Jurkat, Clone E6-1 (cell line): ENCODE data around the gene TMEM30A.

Source experiments
- DNase-seq: peaks from one replicate; pipeline ENCODE4 v3.0.0-alpha.2; 2011; ENCODE audit warnings: low read depth, low spot score
- H3K4me3 ChIP-seq: 2 replicates; pipeline ENCODE4 v1.5.1; 2011; ENCODE audit warnings: mild to moderate bottlenecking, low read length, control low read depth, moderate library complexity

The TMEM30A gene

GRCh38 chr6:75205776-75206575, 78.6 kb downstream of the TMEM30A start, which contains the start of gene COL12A1:
COL12A1 (minus strand) TSS chr6:75206053; CDS start chr6:75202792, 3,261 bp downstream.
- no peak within 1 kb of the TSS for H3K4me3 ChIP-seq
- no peak for DNase-seq

- no peak overlapping the region for H3K4me3 ChIP-seq
- DNase-seq: no peak
These were observed 79.4 kb downstream of the TMEM30A start for GRCh38 chr6:75204959-75205775.

- H3K4me3 ChIP-seq: no peak overlapping the region
- DNase-seq: no peak
These were observed 80.2 kb downstream of the TMEM30A start for GRCh38 chr6:75204217-75204958.

DNA sequence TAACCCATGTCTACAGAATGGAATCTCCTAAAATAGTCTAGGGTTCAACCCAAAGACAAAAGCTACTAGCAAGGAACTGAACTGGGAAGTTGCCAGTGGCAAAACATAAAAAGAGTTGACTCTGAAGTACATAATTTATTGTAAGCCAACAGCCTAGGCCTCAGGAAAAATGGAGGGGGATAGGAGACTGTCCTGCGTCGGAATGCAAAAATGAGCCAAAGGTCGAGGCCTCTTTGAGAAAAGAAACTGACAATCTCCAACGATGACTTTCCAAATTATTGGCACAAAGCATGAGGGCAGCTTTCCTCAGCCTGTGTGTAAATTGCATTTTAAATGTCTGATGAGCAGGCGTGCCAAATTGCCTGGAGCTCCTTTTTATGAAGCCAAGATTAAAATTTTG, 80.9 kb downstream of the TMEM30A start:
- no peak overlapping the region for H3K4me3 ChIP-seq
- no peak for DNase-seq
